ENCODE results near the gene NPM1. TPM values are rescaled to one million over a fixed set of nuclear protein-coding genes. Genes with fewer than 3 reads are reported as not detected.

Gene NPM1
- total and polyA plus RNA-seq, 8 donors, result 289 to 3,788 (median 712) TPM

GRCh38 chr5:171418316-171418981, 30.8 kb downstream of the NPM1 start:
- Histone ChIP-seq H3K4me3 (peak overlapping the region; percentile 43 to 55 (median 50)), H3K36me3 (peaks cover 0 to 18% (median 9%) of the 10 kb centered on the region in 4 donors), H3K27ac (peak overlapping the region in 2 of 5 donors; percentile 34 to 50), H3K9me3 (no peaks in the 10 kb centered on the region), H3K4me1 (peaks cover 31 to 39% (median 32%) of the 10 kb centered on the region in 4 donors), H3K27me3 (peaks cover 0 to 33% (median 27%) of the 10 kb centered on the region in 3 donors)
- intact Hi-C loops (cut with DNase I; ENCODE audit: low total_unique reads), result no loop called here
- DNase-seq, result peak; percentile 80 to 94
- TF ChIP-seq EP300 (IDR thresholded peaks at IDR 0.05), result no peak
- peak in 1 of 3 donors; percentile 44 for TF ChIP-seq POLR2AphosphoS5 (IDR thresholded peaks at IDR 0.05)
- TF ChIP-seq, protein P1, sequence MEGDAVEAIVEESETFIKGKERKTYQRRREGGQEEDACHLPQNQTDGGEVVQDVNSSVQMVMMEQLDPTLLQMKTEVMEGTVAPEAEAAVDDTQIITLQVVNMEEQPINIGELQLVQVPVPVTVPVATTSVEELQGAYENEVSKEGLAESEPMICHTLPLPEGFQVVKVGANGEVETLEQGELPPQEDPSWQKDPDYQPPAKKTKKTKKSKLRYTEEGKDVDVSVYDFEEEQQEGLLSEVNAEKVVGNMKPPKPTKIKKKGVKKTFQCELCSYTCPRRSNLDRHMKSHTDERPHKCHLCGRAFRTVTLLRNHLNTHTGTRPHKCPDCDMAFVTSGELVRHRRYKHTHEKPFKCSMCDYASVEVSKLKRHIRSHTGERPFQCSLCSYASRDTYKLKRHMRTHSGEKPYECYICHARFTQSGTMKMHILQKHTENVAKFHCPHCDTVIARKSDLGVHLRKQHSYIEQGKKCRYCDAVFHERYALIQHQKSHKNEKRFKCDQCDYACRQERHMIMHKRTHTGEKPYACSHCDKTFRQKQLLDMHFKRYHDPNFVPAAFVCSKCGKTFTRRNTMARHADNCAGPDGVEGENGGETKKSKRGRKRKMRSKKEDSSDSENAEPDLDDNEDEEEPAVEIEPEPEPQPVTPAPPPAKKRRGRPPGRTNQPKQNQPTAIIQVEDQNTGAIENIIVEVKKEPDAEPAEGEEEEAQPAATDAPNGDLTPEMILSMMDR (IDR thresholded peaks at IDR 0.05), result peak in 5 of 7 experiments; percentile 83 to 95 (median 91)
- no peak for TF ChIP-seq POLR2A (IDR thresholded peaks at IDR 0.05)
- 9 to 11% (median 10%) methylated on average over 24 to 26 of the region's 26 CpGs for WGBS, 5 donors

GRCh38 chr5:171418982-171419687, 31.5 kb downstream of the NPM1 start, which contains the start of gene FGF18:
Gene FGF18 (plus strand): TSS chr5:171419647. CDS start chr5:171420200, 553 bp downstream.
- Histone ChIP-seq H3K27ac (peak within 1 kb of the TSS in 2 of 5 donors; percentile 50 to 68), H3K4me1 (peaks cover 31 to 39% (median 32%) of the 10 kb centered on the region in 4 donors), H3K36me3 (peaks cover 0 to 11% (median 3%) of the 10 kb centered on the region in 4 donors), H3K27me3 (peaks cover 0 to 33% (median 27%) of the 10 kb centered on the region in 3 donors), H3K4me3 (peak within 1 kb of the TSS; percentile 43 to 55 (median 50)), H3K9me3 (no peaks in the 10 kb centered on the region)
- DNase-seq, result peak; percentile 44 to 89
- TF ChIP-seq, protein P1 (IDR thresholded peaks at IDR 0.05), result peak in 1 of 7 experiments; percentile 16
- TF ChIP-seq EP300 (IDR thresholded peaks at IDR 0.05), result no peak
- 0 to 1% (median 1%) methylated on average over 29 to 74 of the region's 74 CpGs for WGBS, 5 donors
- intact Hi-C loops (cut with DNase I; ENCODE audit: low total_unique reads), result no loop called here

DNA sequence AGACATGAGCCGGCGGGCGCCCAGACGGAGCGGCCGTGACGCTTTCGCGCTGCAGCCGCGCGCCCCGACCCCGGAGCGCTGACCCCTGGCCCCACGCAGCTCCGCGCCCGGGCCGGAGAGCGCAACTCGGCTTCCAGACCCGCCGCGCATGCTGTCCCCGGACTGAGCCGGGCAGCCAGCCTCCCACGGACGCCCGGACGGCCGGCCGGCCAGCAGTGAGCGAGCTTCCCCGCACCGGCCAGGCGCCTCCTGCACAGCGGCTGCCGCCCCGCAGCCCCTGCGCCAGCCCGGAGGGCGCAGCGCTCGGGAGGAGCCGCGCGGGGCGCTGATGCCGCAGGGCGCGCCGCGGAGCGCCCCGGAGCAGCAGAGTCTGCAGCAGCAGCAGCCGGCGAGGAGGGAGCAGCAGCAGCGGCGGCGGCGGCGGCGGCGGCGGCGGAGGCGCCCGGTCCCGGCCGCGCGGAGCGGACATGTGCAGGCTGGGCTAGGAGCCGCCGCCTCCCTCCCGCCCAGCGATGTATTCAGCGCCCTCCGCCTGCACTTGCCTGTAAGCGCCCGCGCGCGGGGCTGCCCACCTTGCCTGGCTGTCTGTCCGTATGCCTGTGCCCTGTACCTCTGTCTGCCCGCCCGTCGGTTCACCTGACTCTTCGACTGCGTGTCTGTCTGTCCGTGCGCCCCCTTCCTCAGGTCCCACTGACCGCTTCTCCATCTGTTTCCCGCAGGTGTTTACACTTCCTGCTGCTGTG, 32.2 kb downstream of the NPM1 start:
- Histone ChIP-seq H3K4me3 (peak overlapping the region; percentile 43 to 55 (median 50)), H3K27me3 (peaks cover 0 to 33% (median 27%) of the 10 kb centered on the region in 3 donors), H3K4me1 (peaks cover 31 to 39% (median 32%) of the 10 kb centered on the region in 4 donors), H3K27ac (peak overlapping the region in 2 of 5 donors; percentile 50 to 68), H3K36me3 (peaks cover 0 to 6% (median 0%) of the 10 kb centered on the region in 4 donors), H3K9me3 (no peaks in the 10 kb centered on the region)
- 0 to 5% (median 1%) methylated on average over 13 to 95 of the region's 95 CpGs for WGBS, 5 donors
- DNase-seq, result peak; percentile 32 to 77
- no peak for TF ChIP-seq POLR2AphosphoS5 (IDR thresholded peaks at IDR 0.05)
- TF ChIP-seq POLR2A (IDR thresholded peaks at IDR 0.05), result no peak
- TF ChIP-seq, protein P1 (IDR thresholded peaks at IDR 0.05), result no peak
- no peak for TF ChIP-seq EP300 (IDR thresholded peaks at IDR 0.05)
- intact Hi-C loops (cut with DNase I; ENCODE audit: low total_unique reads), result loop anchor here (10.0 kb wide), 1 partner anchor 485 kb away; no protein-coding TSS in a partner anchor
